ENCODE measurements around the gene GLTP.
A peak's percentile ranks its signal among the peaks of the same experiment; 100 is the strongest.

Gene GLTP

DNA sequence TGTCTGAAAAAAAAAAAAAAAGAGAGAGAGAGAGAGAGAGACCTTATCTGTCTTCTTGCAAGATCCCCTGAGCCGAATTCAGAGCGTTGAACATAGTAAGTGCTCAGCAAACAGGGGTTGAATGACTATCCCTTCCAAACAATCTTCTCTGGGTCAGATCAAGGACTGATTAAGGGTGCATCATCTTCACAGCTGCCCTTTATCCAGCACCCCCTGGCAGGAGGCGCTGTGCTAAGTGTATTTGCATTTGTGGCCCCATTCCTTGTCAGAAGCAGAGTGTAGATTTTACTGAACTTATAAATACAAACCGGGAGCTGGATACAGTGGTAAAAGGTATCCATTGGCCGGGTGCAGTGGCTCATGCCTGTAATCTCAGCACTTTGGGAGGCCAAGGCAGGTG is 38.3 kb downstream of the GLTP start:
- peak; percentile 55 for DNase-seq (ENCODE audit: low spot score)

- no peak for DNase-seq (ENCODE audit: low spot score)
Observed at GRCh38 chr12:109841356-109841755, 39.0 kb downstream of the GLTP start.

DNA sequence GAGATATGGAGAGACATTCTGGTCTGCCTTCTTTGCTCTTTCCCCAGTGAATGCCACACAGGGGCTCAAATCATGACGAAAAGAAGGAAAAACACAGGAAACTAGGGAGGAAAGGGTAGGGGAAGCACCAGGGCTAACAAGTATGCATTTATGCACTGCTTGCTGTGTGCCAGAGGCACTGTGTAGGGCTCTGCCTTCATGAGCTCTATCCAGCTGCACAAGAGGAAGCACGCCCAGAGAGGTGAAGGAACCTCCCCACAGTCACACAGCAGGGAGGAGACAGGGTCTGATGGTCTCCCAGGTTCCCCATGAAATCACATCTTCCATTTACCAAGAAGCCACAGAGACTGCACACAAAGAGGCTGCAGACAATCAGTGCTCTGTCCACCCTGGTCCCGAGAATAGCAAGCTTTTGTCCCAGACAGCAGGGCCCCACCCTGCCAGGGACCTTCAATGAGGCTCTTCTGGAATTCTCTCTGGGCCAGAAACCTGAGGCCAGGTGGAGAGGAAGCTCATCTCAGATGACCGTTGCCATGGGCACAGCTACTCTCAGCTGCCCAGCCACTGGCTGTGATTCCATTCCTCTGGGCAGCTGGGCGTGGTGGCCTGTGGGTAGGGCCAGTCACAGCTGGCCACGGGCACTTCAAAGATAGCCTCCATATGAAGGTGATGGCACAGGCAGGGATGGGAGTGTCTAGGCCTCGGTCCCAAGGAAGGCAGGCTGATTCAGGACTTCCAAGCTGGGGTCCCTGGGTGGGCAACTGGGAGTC is 39.9 kb downstream of the GLTP start:
- no peak for DNase-seq (ENCODE audit: low spot score)

DNA sequence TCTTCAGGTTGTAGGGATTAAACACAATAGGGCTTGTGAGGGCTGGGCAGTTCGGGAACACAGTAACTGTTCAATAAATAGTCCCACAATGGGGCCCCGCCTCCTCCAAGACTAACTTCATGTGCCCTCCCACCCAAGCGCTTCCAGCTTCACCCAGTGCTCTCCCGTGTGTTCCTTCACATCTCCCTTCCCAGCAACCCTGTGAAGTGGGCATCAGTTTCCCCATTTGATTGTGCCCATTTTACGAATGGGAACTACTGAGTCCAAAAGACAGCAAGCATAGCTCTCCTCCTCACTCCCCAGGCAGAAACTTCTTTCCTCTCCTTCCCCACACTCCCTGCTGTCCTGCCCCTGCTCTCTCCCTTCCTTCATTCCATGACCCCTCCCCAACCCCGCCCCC is 40.9 kb downstream of the GLTP start:
- DNase-seq (ENCODE audit: low spot score), result no peak

GRCh38 chr12:109836916-109837315 is 43.4 kb downstream of the GLTP start:
- no peak for DNase-seq (ENCODE audit: low spot score)

DNA sequence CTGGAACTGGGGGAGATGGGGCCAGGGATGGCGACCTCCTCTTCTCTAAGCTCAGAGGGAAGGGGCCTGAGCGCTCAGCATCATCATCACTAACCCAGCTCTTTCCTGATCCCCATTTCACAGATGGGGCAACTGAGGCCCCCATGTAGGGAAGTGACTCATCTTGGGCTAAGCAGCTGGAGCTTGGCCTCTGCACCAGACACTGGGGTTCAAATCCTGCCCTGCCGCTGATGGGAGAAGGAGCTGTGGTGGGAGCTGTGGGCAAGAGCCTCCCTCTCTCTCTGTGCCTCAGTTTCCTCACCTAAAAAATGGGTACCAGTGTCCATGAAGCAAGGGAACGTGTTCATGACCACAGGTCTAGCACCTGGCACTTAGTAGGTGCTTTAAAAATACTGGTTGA is 44.5 kb downstream of the GLTP start:
- DNase-seq (ENCODE audit: low spot score), result no peak

DNA sequence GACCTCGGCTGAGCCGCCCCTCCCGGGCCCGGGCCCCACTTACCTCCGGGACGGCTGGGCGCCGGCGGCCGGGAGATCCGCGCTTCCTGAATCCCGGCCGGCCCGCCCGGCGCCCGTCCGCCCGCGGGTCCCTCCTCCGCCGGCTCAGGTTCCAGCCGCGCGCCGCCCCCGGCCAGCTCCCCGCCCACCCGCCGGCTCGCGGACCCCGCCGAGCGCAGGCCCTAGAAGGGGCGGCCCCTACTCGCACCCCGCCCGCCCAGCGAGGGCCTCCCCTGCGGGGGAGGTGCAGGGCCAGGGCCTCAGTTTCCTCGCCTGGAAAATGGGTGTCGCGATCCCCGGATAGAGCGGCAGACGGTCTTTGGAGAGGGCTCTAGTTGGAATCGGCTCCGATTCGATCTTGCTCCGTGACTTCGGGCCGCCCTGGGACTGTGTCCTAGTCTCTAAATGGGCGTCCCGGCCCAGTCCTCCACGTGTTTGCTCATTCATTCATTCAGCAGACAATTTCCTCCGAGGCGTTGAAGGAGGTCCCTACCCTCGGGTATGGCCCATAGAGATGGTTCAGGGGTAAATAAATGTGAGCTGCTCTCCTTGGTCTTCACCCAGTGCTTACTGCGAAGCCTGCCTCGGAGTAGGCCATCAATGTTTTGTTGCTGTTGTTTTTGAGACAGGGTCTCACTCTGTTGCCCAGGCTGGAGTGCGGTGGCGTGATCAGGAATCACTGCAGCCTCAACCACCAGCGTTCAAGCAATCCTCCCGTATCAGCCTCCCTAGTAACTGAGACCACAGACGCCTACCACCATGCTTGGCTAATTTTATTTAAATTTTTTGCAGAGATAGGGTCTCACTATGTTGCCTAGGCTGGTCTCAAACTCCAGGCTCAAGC is 46.8 kb downstream of the GLTP start, which contains the start of gene TRPV4:
TRPV4 (minus strand) TSS at position 92 of the 883 bp plus-strand sequence. CDS start 18,602 bp downstream, outside the sequence.
- DNase-seq (ENCODE audit: low spot score), result no peak

DNA sequence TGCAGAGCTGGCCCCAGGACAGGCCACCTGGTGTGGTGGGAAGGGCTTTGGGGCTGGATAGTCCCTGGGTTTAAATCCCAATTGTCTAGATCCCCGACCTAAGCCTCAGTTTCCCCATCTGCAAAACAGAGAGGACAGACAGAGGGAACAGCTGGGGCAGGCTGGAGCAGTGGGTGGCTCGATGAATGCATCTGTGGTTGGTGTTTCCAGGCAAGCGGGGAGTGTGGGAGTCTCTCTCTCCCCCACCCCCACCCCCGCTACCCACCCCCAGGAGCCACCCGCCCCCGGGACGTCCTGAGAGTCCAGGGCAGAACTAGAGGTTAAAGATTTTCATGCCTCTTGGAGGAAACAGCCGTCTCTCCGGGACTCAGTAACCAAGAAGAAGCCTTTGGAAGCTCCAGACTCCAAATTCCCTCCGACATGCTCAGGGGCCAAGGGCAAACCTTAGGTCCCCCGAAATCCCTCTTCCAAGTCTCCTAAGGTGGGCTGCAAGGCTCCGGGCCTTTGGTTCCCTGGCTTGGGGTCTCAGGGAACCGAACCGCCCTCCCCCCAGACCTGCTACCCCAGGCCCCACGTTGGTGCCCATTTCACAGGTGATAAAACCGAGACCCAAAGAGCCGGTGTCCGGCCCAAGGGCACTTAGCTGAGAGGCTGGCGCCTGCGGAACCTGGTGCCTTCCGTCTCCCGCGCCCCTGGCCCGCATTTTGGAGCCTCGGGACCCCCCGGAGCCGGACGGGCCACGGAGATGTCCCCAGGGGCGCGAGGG is 47.6 kb downstream of the GLTP start:
- DNase-seq (ENCODE audit: low spot score), result no peak

- DNase-seq (ENCODE audit: low spot score), result no peak
Observed at GRCh38 chr12:109831929-109832328, 48.4 kb downstream of the GLTP start.

GRCh38 chr12:109831365-109831764 is 49.0 kb downstream of the GLTP start:
- DNase-seq (ENCODE audit: low spot score), result no peak

- DNase-seq (ENCODE audit: low spot score), result no peak
Observed at GRCh38 chr12:109830718-109831117, 49.6 kb downstream of the GLTP start.

DNA sequence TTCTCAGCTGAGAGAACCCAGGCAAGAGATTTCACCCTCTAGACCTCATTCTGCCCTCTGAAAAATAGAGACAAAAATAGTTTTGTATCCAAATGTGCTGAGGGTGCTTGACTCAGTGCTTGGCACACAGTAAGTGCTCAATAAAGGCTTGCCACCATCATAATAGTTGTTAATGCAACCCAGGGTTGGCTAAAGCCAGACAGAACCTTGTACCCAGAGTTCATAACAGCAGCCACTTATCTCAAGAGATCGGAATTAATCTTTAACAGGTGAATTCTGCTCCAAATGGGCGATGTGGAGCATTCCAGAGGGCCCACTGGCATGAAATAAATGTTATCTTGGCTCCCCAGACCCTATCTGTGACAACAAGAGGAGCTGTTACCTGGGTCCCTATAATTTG is 50.1 kb downstream of the GLTP start:
- DNase-seq (ENCODE audit: low spot score), result no peak

GRCh38 chr12:109829667-109830066 is 50.7 kb downstream of the GLTP start:
- no peak for DNase-seq (ENCODE audit: low spot score)

GRCh38 chr12:109828754-109829511 is 51.4 kb downstream of the GLTP start:
- DNase-seq (ENCODE audit: low spot score), result no peak

DNA sequence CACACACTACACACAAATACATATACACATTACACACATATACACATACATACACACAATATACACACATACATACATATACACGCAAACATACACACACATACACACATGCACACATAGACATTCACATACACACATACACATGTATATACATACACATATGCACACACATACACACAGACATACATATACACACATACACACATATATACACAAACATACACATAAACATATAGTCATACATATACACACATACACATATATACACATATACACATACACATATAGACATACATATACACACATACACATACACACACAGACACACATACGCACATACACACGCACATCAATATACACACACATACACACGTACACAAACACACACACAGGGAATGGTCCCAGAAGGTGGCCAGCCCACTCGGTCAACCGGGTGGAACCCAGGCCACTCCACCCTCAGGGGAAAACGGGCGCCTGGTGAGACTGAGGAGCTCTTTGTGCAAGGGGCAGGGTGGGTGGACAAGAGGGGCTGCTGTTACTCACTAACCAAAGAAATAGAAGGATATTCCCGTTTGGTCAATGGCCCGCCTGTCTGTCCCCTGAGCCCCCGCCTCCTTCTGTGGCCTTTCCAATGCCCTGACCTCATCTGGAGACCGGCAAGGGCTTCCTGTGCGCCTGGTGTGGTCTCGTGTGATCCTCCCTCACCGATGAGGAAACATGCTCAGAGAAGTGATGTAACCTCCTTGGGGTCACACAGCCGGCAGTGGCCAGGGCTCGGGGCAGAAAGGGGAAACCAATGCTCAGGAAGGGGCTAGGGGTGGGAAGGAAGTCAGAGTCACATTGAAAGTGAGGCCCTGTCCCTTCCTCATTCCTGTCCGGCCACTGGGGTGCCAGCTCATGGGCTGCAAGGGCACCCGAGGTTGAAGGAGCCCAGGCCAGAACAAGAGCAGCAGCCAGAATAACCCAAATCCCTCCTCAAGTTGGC is 52.5 kb downstream of the GLTP start:
- DNase-seq (ENCODE audit: low spot score), result no peak

- no peak for DNase-seq (ENCODE audit: low spot score)
Observed at GRCh38 chr12:109827080-109827479, 53.3 kb downstream of the GLTP start.

DNA sequence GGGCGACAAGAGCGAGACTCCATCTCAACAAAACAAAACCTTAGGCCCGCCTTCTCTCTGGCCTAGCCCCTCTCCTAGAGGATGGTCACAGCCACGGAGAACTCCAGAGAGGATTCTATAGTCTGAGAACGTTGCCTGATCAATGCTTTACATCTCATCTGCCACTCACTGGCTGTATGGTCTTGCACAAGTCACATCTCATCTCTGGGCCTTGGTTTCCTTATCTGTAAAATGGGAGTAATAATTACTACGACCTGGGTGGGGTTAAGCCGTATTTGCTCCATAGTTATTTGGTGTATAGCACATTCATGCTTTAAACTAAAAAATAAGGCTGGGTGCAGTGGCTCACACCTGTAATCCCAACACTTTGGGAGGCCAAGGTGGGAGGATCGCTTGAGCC is 55.6 kb downstream of the GLTP start:
- no peak for DNase-seq (ENCODE audit: low spot score)

GRCh38 chr12:109822951-109823411 is 57.4 kb downstream of the GLTP start:
- no peak for DNase-seq (ENCODE audit: low spot score)

- no peak for DNase-seq (ENCODE audit: low spot score)
Observed at GRCh38 chr12:109822416-109822815, 57.9 kb downstream of the GLTP start.

GRCh38 chr12:109821968-109822367 is 58.4 kb downstream of the GLTP start:
- no peak for DNase-seq (ENCODE audit: low spot score)

Data from RKO (cell line).